GM18498 (cell line): ENCODE measurements around the gene RNF41.
"Not testable (repeated sequence)": the region's sequence is repeated elsewhere in the genome, so short reads cannot be mapped to it uniquely, and the experiment has no call there.

Source experiments
- ATAC-seq: cut with Tn5 transposase; IDR thresholded peaks from one replicate; pipeline ENCODE4 v1.9.1; 2021; ENCODE audit warnings: mild to moderate bottlenecking, moderate library complexity; ENCODE audit not compliant: unreplicated experiment

Gene RNF41

DNA sequence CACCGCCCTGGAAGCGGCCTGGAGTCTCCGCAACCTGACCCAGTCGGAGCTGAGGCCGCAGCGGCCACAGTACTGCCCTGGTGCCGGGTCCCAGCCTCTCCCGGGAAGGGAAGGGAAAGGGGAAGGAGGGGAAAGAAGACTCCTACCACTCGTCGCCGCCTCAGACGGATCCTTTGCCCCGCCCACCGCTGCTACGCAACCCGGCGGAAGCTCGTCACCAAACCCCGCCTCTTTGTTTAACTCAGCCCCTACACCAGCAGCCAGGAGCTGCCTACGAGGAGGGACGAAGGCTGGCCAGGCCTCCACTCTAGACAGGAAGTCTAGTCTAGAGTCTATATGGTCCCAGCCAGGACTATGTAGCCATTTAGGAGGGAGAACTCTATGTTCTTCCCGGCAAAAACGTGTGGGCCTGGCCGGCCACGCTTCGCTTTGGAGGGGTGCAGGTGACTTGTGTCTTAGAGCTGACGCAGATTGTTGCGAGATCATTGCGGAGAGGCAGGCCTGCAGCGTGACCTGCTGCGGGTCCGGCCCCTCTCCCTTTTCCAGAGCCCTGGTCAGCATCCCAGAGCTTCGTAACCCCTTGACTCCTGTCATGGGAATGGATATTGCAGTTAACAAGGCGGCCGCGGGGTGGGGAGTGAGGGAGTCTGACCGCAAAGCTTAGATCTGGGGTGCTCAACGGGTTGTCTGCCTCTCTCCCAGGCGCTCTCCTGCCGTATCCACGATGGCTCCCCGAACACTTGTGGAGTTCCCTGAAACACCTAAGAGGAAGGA, at the start of gene RNF41:
TSS of gene RNF41 (minus strand) at position 166 of the 774 bp plus-strand sequence. CDS start 7,875 bp downstream, outside the sequence.
- peak; percentile 79 for ATAC-seq

DNA sequence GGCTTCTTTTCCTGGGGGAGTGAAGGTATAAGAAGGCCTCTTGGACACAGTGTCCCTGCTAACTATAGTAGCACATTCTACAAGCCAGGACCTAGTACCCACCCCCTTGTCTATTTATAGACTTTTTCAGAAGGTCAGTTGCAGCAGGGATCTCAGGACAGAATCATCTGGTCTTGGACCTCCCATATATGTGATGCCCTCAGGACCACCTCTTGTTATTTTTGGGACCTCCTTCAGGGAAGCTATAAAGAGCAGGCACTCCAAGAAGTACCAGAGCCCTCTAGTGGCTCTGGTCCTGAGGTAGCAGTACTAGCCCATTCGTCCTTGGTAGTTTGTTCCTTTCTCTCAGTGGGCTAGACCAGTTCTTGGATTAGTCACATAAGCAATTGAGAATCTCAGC, 49.3 kb upstream of the RNF41 start:
- ATAC-seq, result no peak

DNA sequence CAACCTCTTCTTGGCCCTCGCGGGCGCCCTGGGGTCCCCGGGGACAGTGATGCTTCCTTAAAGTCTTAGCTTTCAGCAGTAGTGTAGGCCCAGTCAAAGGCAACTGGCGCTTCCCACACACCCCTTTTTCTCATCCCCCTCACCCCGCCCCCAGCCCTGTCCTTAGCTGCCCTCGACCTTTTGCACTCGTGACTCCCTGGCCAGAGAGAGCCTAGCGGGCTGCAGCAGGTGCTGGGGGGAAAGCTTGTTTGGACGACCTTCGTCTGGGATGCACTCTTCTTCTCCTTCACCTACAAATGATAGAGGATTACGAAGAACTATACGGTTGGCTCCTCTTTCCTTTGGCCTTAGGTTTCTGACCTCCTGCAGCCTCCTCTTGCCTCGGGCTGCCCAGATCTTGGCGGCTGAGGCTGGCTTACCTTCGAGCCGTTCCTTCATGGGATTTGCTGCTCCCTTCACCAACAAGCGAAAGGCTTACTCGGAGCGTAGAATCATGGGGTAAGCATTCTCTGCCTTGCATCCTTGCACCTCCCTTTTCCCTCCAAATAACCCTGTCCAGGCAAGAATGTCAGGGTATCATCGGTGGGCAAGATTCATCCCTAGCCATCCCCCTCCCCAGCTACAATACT, 45.8 kb upstream of the RNF41 start:
- ATAC-seq, result no peak

DNA sequence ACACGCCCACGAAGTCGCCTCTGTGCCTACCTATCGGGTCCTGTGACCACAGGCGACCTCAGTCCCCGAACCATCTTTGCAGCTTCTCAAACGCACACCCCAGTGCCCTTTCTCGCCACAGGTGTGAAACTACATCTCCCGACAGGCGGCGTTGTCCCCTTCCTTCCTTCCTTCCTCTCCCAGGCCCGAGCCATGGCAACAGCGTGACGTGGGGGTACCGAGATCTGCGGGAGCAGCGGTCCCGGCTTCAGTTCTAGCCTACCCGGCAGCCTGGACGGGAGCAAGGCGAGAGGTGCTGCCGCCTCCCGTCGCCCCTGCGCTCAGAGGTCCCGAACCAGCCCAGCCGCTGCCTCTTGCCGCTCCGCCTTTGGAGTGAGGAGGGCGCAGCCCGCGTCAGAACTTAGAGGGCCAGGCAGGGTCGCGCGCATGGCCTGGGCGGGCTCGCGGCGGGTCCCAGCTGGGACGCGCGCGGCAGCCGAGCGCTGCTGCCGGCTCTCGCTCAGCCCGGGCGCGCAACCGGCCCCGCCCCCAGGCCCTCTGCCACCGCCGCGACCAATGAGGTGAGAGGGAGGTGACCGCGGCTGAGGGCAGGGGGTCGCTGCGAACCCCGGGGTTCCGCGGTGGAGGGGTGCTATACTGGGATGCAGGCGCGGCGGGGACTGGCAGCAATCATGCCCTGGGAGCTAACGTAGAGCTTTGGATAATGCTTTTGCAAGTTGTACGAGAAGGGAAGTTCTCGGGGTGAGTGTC, 45.1 kb upstream of the RNF41 start, which contains the start of gene COQ10A:
TSS of gene COQ10A (plus strand) at position 250 of the 750 bp plus-strand sequence. CDS start at position 427, 177 bp downstream.
- ATAC-seq, result peak; percentile 95

DNA sequence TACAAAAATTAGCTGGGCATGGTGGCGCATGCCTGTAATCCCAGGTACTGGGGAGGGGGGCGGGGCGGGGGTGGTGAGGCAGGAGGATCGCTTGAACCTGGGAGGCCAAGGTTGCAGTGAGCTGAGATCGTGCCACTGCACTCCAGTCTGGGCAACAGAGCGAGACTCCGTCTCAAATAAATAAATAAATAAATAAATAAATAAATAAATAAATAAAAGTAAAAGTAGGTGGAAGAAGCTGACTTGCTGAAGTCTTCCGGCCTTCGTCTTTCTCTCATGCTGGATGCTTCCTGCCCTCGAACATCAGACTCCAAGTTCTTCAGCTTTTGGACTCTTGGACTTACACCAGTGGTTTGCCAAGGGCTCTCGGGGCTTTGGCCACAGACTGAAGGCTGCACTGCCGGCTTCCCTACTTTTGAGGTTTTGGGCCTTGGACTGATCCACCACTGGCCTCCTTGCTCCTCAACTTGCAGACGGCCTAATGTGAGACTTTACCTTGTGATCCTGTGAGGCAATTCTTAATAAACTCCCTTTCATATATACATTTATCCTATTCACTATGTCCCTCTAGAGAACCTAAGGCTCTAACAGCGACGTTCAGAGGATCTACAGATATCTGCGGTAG, 44.5 kb upstream of the RNF41 start:
- ATAC-seq, result not testable (repeated sequence)

DNA sequence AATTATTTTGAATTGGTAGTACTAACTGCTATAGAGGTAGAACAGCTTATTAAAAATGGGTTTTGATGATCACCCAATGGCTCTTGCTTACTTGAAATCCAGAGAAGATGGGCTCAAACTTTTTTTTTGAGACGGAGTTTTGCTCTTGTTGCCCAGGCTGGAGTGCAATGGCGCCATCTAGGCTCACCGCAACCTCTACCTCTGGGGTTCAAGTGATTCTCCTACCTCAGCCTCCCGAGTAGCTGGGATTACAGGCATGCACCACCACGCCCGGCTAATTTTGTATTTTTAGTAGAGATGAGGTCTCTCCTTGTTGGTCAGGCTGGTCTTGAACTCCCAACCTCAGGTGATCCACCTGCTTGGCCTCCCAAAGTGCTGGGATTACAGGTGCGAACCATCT, 41.2 kb upstream of the RNF41 start:
- not testable (repeated sequence) for ATAC-seq

DNA sequence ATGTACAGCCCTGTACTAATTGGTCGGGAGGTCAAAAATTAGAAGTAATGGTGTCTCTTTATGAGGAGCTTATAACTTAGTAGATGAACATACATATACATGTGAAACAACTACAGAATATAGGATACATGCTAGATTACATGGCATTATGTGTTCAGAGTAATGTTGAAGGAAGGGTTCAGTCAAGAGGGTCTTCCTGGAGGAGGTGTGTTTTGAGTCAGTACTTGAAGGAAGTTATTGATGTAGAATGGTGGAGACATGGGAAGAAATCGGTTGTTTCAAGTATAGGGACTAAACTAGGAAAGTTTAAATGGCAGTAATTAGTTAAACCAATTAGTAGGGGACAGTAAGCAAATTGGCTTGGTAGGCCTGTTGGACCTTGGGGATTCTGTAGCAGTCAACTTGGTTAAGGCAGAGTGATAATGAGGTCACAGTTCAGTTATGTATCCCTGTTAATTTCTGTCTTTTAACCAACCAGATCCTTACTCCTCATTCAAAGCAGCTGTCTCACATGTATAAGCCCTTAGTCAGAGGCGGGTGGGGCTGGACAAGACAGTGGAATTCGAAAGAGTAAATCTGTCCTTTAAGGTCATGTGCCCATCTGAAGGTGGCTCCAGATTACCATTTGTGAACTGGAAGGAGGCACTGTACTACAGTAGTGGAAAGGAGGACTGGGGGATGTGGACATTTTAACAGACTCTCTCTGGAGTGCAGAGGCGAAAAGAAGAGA, 39.9 kb upstream of the RNF41 start:
- no peak for ATAC-seq

DNA sequence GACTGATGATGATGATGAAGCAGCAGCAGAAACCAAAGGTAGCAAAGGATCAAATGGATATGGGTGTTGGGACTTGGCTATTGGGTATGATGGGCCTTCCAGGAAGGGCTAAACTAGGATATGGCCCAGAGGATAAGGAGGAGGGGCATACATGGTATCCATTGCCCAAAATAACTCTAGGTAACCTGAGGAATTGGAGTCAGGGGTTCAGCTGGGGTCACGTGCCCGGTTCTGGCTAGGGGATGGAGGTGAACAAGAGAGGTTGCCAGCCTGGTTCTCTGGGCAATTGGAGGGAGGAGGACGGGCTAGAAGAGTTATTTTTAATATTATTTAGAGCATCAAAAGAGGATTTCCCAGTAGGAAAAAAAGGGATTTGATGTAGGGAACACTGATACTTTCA, 39.2 kb upstream of the RNF41 start:
- ATAC-seq, result no peak

DNA sequence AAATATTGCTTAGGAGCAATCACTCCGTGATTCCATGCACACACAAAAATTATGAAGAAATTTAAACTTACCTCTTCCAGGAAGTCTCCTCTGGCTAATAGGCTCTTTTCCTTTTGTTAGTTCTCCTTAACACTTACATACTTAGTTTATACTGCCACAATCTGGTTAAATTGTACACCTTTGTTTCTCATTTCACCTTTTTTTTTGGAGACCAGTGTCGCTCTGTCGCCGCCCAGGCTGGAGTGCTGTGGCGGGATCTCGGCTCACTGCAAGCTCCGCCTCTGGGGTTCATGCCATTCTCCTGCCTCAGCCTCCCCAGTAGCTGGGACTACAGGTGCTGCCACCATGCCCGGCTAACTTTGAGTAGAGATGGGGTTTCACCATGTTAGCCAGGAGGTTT, 38.7 kb upstream of the RNF41 start:
- ATAC-seq, result no peak

DNA sequence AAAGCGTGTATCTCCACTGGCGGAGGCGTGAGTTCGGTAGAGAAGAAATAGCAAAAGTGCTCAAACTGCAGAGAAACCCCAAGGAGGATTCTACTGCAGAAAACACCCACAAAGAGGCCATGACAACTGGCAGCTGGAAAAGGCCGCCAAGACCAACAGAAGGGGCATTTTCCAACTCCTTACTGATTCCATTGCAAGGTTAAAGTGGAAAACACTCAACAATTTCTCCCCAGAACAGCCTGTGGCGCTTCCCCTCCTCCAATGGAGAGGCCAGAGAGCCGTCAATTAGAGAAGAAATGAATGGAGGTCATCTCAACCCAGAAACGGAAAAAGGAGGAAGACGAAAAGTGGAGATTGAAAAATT, 37.1 kb upstream of the RNF41 start:
- ATAC-seq, result no peak

DNA sequence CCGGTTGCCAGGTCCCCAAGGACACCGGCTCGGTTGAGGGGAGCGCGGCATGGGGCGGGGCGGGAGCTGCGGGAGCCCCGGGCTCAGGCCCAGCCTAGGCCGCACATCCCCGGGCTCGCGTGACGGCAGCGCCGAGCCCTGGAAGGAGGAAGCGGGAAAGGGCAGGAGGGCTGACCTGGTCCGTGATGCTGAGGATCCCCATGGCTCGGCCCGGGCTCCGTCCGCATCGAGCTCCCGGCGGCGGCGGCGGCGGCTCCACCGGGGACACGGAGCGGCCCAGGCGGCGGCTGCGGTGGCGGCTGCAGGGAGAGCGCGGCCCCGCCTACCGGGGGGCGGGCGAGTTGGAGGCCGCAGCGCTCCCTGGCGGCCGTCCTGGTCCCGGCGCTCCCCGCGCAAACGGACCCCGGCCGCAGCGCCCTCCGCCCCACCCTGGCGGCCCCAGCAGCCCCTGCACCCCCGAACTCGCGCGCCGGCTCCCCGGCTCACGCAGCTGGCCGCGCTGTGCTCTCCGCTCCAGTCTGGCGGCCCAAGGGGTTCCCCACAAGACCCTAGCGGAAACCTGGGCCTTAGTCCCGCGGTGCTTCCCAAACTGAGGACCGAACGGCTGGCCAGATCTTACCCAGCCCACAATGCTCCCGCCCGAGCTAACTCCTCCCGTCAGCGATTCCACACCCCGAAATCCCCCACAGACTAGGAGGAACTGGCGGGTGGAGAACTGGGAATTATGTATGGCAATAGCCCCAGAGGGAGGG, 36.5 kb upstream of the RNF41 start, which contains the start of gene ANKRD52:
TSS of gene ANKRD52 (minus strand) at position 317 of the 752 bp plus-strand sequence. CDS start at position 202, 115 bp downstream.
- peak; percentile 92 for ATAC-seq

DNA sequence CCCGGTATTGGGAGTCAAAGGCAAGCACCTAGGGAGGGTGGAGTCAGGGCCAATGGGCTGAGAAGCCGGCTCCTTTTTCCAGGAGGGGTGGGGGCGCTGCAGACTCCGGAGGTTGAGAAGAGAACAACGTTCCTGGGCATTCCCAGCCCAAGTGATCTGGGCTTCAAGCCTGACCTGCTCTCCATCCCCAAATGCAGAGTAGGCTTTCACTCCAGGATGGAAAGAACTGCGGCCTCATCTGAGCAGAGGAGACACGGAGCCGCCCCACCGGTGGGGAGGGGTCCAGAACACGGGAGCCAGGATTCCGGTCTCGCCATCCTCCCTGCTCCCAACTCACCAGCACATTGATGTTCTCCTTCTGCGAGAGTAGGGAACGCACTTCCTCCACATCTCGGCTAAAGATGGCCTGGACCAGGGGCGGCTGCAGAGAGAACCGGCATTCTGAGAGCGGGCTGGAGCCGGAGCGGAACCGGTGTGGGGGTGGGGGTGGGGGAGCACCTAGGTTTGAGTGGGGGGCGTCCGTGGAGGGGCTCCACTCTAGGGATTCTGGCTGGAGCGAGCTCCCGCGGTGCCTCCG, 35.9 kb upstream of the RNF41 start:
- ATAC-seq, result peak; percentile 28

DNA sequence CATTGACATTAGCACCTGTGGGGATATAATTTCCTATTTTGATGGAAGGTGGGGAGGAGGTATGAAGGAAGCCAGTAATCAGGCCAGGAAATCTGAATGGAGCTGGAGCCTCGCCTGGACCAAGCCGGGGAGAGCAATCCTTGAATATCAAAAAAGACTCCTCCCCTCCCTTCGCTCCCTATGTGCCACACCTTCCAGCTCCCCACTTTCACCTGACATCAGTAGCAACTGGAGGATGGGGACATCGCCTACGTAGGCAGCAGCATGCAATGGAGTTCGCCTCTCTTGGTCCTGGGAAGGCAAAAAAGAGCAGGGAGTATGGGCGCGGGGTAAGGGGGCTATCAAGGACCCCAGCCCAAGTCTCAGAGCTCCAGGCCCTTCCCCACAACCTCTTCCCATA, 35.3 kb upstream of the RNF41 start:
- ATAC-seq, result no peak

DNA sequence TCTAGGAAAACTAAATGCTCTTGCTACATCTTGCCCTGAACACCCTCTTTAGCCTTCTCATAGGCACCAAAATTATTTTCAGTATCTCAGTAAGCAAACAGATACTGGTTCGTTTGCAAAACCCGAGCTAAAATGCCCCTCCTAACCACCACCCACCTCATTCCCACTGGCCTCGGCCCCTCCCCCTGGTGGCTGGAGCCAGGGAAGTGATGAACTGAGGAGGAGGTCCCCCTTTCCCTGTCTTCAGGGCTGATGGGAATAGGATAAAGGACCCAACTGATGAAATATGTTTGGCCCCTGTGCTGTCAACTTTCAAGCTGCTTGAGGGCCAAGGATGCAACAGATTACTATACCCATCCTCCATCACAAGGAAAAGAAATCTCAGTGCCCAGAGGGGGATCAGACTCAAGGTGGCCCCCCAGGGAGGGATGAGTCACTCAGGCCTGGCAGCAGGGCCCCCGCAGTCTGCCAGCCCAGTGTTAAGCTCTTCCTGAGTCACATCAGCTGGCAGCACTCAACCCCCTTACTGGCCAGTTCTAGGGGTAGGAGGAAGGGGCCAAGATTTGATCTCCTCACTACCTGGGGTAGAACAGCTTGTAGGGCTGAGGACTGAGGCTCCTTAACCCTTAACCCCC, 34.7 kb upstream of the RNF41 start:
- ATAC-seq, result no peak

DNA sequence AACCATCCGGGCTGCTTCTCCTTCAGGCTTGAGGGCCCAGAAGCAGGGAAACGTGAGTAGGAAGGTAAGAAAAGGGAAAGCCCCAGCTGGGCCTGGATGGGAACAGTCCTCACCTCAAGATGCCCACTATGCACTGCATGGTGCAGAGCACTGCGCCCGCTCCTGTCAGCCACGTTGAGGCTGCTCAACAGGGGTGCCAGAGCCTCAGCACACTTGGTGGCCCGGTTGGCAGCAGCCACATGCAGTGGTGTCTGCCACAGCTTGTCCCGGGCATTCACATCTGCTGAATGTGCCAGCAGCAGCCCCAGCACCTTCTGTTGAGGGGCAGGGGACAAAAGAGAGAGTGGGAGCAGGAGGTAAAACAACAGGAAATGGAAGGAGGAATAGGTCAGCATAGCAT, 33.9 kb upstream of the RNF41 start:
- no peak for ATAC-seq

DNA sequence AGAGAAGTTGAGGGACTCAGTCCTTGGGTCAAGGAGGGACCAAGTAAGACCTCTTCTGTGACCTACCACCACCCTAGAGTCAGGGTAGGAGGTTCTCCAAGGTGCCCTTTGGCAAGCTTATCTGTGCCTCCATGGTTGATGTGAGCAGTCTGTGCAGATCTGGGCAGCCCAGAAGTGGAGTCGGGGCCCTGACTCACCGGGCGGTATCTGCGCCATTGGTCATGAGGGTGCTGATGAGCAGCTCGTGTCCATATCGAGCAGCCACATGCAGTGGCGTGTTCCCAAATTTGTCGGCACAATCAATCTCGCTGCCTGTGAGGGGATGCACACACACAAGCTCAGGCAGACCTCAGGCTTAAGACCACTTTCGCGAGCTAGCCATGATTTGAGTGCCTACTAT, 31.4 kb upstream of the RNF41 start:
- no peak for ATAC-seq

DNA sequence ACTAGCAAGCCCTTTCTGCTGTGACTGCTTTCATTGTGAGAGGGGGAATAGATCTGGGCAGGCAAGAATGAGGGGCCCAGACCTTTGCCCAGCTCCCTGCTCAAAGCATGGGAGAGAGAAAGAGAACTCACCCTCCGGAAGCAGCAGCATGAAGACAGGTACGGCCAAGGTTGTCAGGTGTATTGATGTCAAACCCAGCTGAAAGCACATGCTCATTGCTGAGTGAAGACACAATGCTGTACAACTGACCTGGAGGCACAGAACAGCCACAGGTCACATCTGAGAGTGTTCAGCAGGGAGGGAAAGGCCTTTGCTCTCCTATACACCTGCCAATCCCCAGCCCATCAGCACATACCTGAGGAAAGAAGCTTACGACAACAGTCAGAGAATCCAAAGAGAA, 30.9 kb upstream of the RNF41 start:
- no peak for ATAC-seq

DNA sequence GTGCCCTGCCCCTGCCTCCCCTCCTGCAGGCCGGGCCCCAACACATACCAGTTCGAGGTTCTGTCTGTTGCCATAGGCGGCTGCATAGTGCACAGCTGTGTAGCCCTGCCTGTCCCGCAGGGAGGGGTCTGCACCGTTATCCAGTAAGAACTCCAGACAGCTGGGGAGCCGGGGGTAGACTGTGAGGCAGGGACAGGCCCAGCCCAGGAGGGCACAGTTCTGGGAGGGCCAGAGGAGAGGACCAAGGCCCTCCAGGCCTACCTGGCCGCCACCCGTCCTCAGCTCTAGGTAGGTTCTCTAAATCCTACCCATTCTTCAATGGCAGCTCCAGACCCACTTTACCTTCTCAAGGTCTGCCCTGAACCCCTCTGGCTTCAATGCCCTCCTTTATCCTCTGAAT, 27.0 kb upstream of the RNF41 start:
- no peak for ATAC-seq

DNA sequence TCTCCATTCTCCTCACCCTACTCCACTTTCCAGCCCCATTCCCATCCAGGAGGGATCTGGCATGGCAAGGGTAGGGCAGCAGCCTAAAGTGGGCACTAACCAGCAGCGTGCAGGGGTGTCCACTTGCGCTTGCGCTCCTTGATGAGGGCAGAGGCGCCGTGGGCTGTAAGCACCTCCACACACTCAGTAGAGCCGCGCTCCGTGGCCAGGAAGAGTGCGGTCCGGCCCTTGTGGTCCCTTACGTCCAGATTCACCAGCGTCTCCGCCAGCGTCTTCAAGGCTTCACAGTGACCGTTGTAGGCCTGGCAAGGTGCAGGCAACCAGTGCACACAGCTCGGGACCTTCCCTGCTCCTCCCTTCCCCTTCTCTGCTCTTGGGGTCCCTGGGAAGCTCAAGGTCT, 26.2 kb upstream of the RNF41 start:
- no peak for ATAC-seq
